ENCODE results near the gene PCSK6. TPM values are rescaled to one million over a fixed set of nuclear protein-coding genes. Genes with fewer than 3 reads are reported as not detected.

PCSK6 gene
- total and polyA plus RNA-seq, 7 donors = 8.3 to 32.7 (median 13.3) TPM

- ATAC-seq = peak; percentile 90 to 95 (median 92)
- H3K9me3 ChIP-seq = no peaks in the 10 kb centered on the region
- no peak overlapping the region for H3K4me3 ChIP-seq
- peak overlapping the region; percentile 85 for H3K27ac ChIP-seq
- H3K36me3 ChIP-seq (ENCODE audit: insufficient read depth in 1 of 2, low read depth in 1 of 2) = no peaks in the 10 kb centered on the region
- intact Hi-C loops (cut with DNase I) = loop anchor here (5.0 to 10.0 kb wide), 6 partner anchors 53 to 203 kb away; partner anchors contain the start of gene SNRPA1 (in 1 of the 2)
- peaks cover 0 to 10% (median 0%) of the 10 kb centered on the region in 3 donors for H3K27me3 ChIP-seq (ENCODE audit: insufficient read depth in 3 of 3, low read length in 2 of 3)
- TF ChIP-seq, protein P1, sequence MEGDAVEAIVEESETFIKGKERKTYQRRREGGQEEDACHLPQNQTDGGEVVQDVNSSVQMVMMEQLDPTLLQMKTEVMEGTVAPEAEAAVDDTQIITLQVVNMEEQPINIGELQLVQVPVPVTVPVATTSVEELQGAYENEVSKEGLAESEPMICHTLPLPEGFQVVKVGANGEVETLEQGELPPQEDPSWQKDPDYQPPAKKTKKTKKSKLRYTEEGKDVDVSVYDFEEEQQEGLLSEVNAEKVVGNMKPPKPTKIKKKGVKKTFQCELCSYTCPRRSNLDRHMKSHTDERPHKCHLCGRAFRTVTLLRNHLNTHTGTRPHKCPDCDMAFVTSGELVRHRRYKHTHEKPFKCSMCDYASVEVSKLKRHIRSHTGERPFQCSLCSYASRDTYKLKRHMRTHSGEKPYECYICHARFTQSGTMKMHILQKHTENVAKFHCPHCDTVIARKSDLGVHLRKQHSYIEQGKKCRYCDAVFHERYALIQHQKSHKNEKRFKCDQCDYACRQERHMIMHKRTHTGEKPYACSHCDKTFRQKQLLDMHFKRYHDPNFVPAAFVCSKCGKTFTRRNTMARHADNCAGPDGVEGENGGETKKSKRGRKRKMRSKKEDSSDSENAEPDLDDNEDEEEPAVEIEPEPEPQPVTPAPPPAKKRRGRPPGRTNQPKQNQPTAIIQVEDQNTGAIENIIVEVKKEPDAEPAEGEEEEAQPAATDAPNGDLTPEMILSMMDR (IDR thresholded peaks at IDR 0.05) = no peak
- H3K4me1 ChIP-seq = peaks cover 35% of the 10 kb centered on the region
- peak; percentile 86 to 96 for DNase-seq
- 14 to 35% (median 21%) methylated on average over 11 of the region's 11 CpGs for WGBS, 3 donors
These were observed 10.6 kb upstream of the PCSK6 start for GRCh38 chr15:101499863-101500713.

DNA sequence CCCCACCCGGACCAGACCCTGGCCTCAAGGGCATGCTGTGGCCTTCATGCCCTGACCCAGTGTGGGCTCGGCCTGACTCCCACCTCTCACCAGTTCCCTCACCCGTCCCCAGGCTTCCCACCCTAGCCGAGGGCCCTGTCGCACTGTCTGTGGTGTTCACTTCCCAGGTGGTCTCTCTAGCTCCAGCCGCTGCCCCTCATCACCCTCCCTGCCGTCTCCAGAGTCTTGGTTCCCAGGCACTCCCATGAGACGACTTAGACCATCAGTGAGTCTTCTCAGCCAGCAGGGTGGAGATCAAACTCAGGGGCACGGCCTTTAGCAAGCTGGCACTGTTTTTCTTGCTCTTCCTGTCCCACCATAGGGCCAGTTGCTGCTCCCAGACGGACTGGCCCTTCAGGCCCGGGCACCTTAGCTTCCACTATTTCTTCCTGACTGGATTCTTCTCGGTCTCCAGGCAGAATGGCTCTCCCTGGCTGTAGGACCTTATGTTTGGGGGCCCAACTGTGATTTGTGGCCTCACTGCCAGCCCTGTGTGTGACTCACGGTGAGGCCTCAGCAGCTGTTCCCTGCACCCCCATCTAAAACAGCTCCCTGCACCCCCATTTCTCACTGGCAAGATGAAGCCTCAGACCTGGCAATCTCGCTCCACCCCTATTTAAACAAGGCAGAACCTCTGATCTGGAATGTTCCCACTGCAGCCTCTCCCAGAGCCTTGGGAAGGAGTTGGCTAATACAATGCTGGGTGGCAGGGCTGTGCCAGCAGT, 9.4 kb upstream of the PCSK6 start:
- DNase-seq (peak in 1 of 2 donors; percentile 35), ATAC-seq (no peak)
- Histone ChIP-seq H3K9me3 (no peaks in the 10 kb centered on the region), H3K4me1 (peaks cover 35% of the 10 kb centered on the region), H3K27me3 (ENCODE audit: insufficient read depth in 3 of 3, low read length in 2 of 3) (peaks cover 0 to 10% (median 0%) of the 10 kb centered on the region in 3 donors), H3K27ac (no peak overlapping the region), H3K4me3 (no peak overlapping the region), H3K36me3 (ENCODE audit: insufficient read depth in 1 of 2, low read depth in 1 of 2) (no peaks in the 10 kb centered on the region)
- intact Hi-C loops (cut with DNase I) = loop anchor here in 1 of 2 donors (5.0 kb wide), 2 partner anchors 138 to 202 kb away; partner anchors contain the start of gene SNRPA1
- TF ChIP-seq, protein P1 (IDR thresholded peaks at IDR 0.05) = no peak
- WGBS, 3 donors = 77 to 82% (median 79%) methylated on average over 14 of the region's 14 CpGs

- intact Hi-C loops (cut with DNase I) = loop anchor here in 1 of 2 donors (5.0 kb wide), 2 partner anchors 139 to 201 kb away; partner anchors contain the start of gene SNRPA1
- DNase-seq (peak in 1 of 2 donors; percentile 39), ATAC-seq (no peak)
- peaks cover 35% of the 10 kb centered on the region for H3K4me1 ChIP-seq
- H3K27ac ChIP-seq = no peak overlapping the region
- H3K36me3 ChIP-seq (ENCODE audit: insufficient read depth in 1 of 2, low read depth in 1 of 2) = no peaks in the 10 kb centered on the region
- 93 to 96% (median 95%) methylated on average over 9 of the region's 9 CpGs for WGBS, 3 donors
- H3K4me3 ChIP-seq = no peak overlapping the region
- TF ChIP-seq, protein P1 (IDR thresholded peaks at IDR 0.05) = no peak
- peaks cover 0 to 10% (median 0%) of the 10 kb centered on the region in 3 donors for H3K27me3 ChIP-seq (ENCODE audit: insufficient read depth in 3 of 3, low read length in 2 of 3)
- H3K9me3 ChIP-seq = no peaks in the 10 kb centered on the region
These were observed 8.7 kb upstream of the PCSK6 start for GRCh38 chr15:101498076-101498716.

DNA sequence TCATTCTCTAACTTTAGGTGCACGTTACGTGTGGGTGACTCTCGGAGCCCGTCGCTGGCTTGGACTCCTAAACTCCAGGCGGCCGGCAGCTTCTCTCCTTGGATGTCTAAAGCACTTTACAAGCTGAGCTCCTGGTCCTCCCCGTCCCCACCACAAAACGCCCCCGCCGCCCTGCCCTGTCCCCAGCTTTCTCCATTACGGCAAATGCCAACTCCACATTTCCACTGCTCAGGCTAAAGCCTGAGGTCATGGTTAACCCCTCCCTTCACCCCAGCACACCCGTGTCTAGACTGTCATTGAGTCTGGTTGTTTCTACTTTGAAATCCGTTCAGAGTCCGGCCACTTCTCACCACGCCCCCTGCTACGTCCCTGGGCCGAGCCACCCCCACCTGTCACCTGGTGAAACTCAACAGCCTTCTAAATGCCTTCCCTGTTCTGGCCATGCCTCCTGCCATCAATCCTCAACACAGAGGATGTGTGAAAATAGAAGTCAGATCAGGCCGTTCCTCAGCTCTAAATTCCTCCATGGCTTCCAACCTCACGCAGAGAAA, 8.1 kb upstream of the PCSK6 start:
- no peaks in the 10 kb centered on the region for H3K9me3 ChIP-seq
- H3K27ac ChIP-seq = no peak overlapping the region
- 86 to 92% (median 91%) methylated on average over 20 of the region's 20 CpGs for WGBS, 3 donors
- intact Hi-C loops (cut with DNase I) = loop anchor here in 1 of 2 donors (5.0 kb wide), 2 partner anchors 140 to 200 kb away; partner anchors contain the start of gene SNRPA1
- DNase-seq (no peak), ATAC-seq (no peak)
- H3K4me1 ChIP-seq = peaks cover 39% of the 10 kb centered on the region
- H3K36me3 ChIP-seq (ENCODE audit: insufficient read depth in 1 of 2, low read depth in 1 of 2) = no peaks in the 10 kb centered on the region
- H3K27me3 ChIP-seq (ENCODE audit: insufficient read depth in 3 of 3, low read length in 2 of 3) = peaks cover 0 to 10% (median 0%) of the 10 kb centered on the region in 3 donors
- no peak overlapping the region for H3K4me3 ChIP-seq
- TF ChIP-seq, protein P1 (IDR thresholded peaks at IDR 0.05) = no peak
